PC-9 (cell line): ENCODE data around the gene SLC39A13.

Source experiments
- EZH2 ChIP-seq: fragments of 200-600 bp; sonication (generic); IDR thresholded peaks from 2 replicates; pipeline ENCODE4 v1.8.0; 2017; ENCODE audit warnings: antibody characterized with exemption, low read depth
- TF ChIP-seq, protein P1 (sequence below): fragments of 200-600 bp; sonication (generic); conservative IDR thresholded peaks from 2 replicates; pipeline ENCODE4 v1.6.1; 2017; ENCODE audit warnings: mixed run types, antibody characterized with exemption, mild to moderate bottlenecking, moderate library complexity

DNA sequence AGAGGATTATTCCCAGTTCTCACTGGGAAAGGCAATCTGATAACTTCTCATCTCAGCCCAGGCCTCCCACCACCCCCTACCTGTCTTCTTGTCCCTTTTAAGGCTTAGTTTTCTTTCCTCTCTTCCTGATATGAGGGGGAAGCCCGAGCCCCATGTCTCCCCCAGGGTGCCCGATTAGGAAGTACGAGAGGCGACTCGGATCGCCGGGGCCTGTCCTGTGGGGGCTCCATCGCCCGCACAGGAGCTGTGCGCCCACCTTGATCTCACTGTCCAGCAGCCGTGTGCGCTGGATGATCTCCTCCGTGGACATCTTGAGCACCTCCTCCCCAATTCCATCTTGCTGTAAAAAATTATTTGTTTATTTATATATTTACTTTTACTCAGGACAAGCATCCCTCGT is 17.2 kb downstream of the SLC39A13 start:
- TF ChIP-seq, protein P1, sequence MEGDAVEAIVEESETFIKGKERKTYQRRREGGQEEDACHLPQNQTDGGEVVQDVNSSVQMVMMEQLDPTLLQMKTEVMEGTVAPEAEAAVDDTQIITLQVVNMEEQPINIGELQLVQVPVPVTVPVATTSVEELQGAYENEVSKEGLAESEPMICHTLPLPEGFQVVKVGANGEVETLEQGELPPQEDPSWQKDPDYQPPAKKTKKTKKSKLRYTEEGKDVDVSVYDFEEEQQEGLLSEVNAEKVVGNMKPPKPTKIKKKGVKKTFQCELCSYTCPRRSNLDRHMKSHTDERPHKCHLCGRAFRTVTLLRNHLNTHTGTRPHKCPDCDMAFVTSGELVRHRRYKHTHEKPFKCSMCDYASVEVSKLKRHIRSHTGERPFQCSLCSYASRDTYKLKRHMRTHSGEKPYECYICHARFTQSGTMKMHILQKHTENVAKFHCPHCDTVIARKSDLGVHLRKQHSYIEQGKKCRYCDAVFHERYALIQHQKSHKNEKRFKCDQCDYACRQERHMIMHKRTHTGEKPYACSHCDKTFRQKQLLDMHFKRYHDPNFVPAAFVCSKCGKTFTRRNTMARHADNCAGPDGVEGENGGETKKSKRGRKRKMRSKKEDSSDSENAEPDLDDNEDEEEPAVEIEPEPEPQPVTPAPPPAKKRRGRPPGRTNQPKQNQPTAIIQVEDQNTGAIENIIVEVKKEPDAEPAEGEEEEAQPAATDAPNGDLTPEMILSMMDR = no peak
- TF ChIP-seq EZH2 = no peak
